ENCODE results near the gene EXOC3.

Gene EXOC3

GRCh38 chr5:439181-439580 lies 3.8 kb upstream of the EXOC3 start:
- no peak for DNase-seq (ENCODE audit: low read depth in 2 of 2)

- no peak for DNase-seq (ENCODE audit: low read depth in 2 of 2)
Measured at GRCh38 chr5:439636-440035, 3.3 kb upstream of the EXOC3 start.

- no peak for DNase-seq (ENCODE audit: low read depth in 2 of 2)
Measured at GRCh38 chr5:440401-441201, 2.4 kb upstream of the EXOC3 start.

- DNase-seq (ENCODE audit: low read depth in 2 of 2), result no peak
Measured at GRCh38 chr5:441996-442334, 1.0 kb upstream of the EXOC3 start.

- no peak for DNase-seq (ENCODE audit: low read depth in 2 of 2)
Measured at GRCh38 chr5:443239-444151, 519 bp downstream of the EXOC3 start.

GRCh38 chr5:444226-444625 lies 1.2 kb downstream of the EXOC3 start:
- no peak for DNase-seq (ENCODE audit: low read depth in 2 of 2)

- DNase-seq (ENCODE audit: low read depth in 2 of 2), result no peak
Measured at GRCh38 chr5:445591-445990, 2.6 kb downstream of the EXOC3 start.

GRCh38 chr5:446066-446882 lies 3.3 kb downstream of the EXOC3 start:
- DNase-seq (ENCODE audit: low read depth in 2 of 2), result no peak

- DNase-seq (ENCODE audit: low read depth in 2 of 2), result no peak
Measured at GRCh38 chr5:446883-447263, 3.9 kb downstream of the EXOC3 start.

GRCh38 chr5:447501-447900 lies 4.5 kb downstream of the EXOC3 start:
- no peak for DNase-seq (ENCODE audit: low read depth in 2 of 2)

- DNase-seq (ENCODE audit: low read depth in 2 of 2), result no peak
Measured at GRCh38 chr5:448061-448765, 5.2 kb downstream of the EXOC3 start.

- DNase-seq (ENCODE audit: low read depth in 2 of 2), result no peak
Measured at GRCh38 chr5:448766-449090, 5.8 kb downstream of the EXOC3 start.

GRCh38 chr5:449151-449550 lies 6.2 kb downstream of the EXOC3 start:
- DNase-seq (ENCODE audit: low read depth in 2 of 2), result no peak

- DNase-seq (ENCODE audit: low read depth in 2 of 2), result no peak
Measured at GRCh38 chr5:451587-452458, 8.8 kb downstream of the EXOC3 start.

- DNase-seq (ENCODE audit: low read depth in 2 of 2), result no peak
Measured at GRCh38 chr5:452978-453710, 10.2 kb downstream of the EXOC3 start.

GRCh38 chr5:453725-454481 lies 10.9 kb downstream of the EXOC3 start:
- no peak for DNase-seq (ENCODE audit: low read depth in 2 of 2)

GRCh38 chr5:454936-455335 lies 12.0 kb downstream of the EXOC3 start:
- no peak for DNase-seq (ENCODE audit: low read depth in 2 of 2)

GRCh38 chr5:455806-456205 lies 12.8 kb downstream of the EXOC3 start:
- DNase-seq (ENCODE audit: low read depth in 2 of 2), result no peak
